ENCODE measurements around the gene MBOAT7.
"Not testable (repeated sequence)": the region's sequence is repeated elsewhere in the genome, so short reads cannot be mapped to it uniquely, and the experiment has no call there.

The MBOAT7 gene

DNA sequence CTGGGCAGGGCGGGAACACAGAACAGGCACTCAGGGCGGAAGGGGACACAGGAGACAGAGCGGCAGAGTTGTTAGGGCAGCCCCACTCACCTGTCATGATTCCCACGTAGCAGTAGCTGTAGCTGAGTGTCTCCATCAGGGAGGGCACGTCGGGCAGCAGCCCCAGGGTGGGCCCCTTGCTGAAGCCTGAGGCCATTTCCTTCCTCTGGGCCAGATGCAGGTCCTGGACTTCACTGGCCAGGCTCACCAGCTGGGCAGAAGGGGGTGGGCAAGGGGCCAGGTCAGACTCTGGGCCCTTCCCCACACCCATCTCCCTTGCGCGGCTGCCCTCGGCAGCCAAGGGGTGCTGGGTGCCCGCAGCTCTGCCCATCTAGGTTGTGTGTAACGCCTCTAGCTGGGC, 5.9 kb downstream of the MBOAT7 start:
- Histone ChIP-seq H3K36me3 (peaks cover 90% of the 10 kb centered on the region), H3K4me3 (ENCODE audit: low read depth in 1 of 2, low read length in 1 of 2) (no peak overlapping the region), H3K4me1 (ENCODE audit: control insufficient read depth in 1 of 2, insufficient read depth in 1 of 2, low read depth in 1 of 2, low read length in 1 of 2) (peaks cover 24 to 26% of the 10 kb centered on the region in 2 experiments), H3K27me3 (no peaks in the 10 kb centered on the region), H3K27ac (peak overlapping the region; percentile 13), H3K9me3 (no peaks in the 10 kb centered on the region)
- no peak for TF ChIP-seq CTCF (IDR thresholded peaks at IDR 0.05)

GRCh38 chr19:54181894-54182293, 7.5 kb downstream of the MBOAT7 start:
- not testable (repeated sequence) for H3K27ac ChIP-seq; H3K27me3 ChIP-seq; H3K9me3 ChIP-seq; H3K4me3 ChIP-seq (ENCODE audit: low read depth in 1 of 2, low read length in 1 of 2)
- peaks cover 96% of the 10 kb centered on the region for H3K36me3 ChIP-seq
- H3K4me1 ChIP-seq (ENCODE audit: control insufficient read depth in 1 of 2, insufficient read depth in 1 of 2, low read depth in 1 of 2, low read length in 1 of 2), result peaks cover 10 to 15% of the 10 kb centered on the region in 2 experiments

GRCh38 chr19:54180691-54181091, 8.7 kb downstream of the MBOAT7 start:
- TF ChIP-seq CTCF (IDR thresholded peaks at IDR 0.05), result no peak
- Histone ChIP-seq H3K27me3 (no peaks in the 10 kb centered on the region), H3K9me3 (no peaks in the 10 kb centered on the region), H3K36me3 (peaks cover 96% of the 10 kb centered on the region), H3K4me1 (ENCODE audit: control insufficient read depth in 1 of 2, insufficient read depth in 1 of 2, low read depth in 1 of 2, low read length in 1 of 2) (peaks cover 6 to 7% of the 10 kb centered on the region in 2 experiments), H3K4me3 (ENCODE audit: low read depth in 1 of 2, low read length in 1 of 2) (no peak overlapping the region), H3K27ac (no peak overlapping the region)

DNA sequence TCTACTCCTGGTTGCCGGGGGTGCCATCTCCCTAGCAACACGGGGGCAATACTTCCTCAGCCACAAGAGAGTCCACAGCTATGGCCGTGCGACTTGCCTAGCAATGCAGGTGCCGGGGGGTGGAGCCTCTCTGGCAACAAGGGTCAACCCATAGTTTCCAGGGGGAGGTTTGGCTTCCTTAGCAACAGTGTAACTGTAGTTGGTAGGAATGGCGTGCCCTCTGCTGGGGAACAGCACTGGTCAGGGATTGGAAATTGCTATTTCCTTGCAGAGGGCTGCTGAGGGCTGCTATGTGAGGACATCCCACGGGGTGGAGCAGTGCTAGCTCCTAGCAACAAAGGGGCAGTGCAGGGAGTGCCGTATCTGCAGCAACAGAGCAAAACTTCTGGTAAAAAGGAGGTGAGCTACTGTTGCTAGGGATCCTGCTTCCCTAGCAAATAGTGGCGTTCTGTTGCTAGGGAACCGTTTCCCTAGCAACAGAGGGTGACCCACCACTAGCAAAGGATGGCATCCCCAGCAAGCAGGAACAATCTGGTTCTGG, 9.4 kb downstream of the MBOAT7 start:
- peaks cover 96% of the 10 kb centered on the region for H3K36me3 ChIP-seq
- TF ChIP-seq CTCF (IDR thresholded peaks at IDR 0.05), result peak; percentile 22
- peaks cover 6 to 7% of the 10 kb centered on the region in 2 experiments for H3K4me1 ChIP-seq (ENCODE audit: control insufficient read depth in 1 of 2, insufficient read depth in 1 of 2, low read depth in 1 of 2, low read length in 1 of 2)
- no peaks in the 10 kb centered on the region for H3K27me3 ChIP-seq
- peak overlapping the region; percentile 50 for H3K27ac ChIP-seq
- no peaks in the 10 kb centered on the region for H3K9me3 ChIP-seq
- H3K4me3 ChIP-seq (ENCODE audit: low read depth in 1 of 2, low read length in 1 of 2), result no peak overlapping the region

DNA sequence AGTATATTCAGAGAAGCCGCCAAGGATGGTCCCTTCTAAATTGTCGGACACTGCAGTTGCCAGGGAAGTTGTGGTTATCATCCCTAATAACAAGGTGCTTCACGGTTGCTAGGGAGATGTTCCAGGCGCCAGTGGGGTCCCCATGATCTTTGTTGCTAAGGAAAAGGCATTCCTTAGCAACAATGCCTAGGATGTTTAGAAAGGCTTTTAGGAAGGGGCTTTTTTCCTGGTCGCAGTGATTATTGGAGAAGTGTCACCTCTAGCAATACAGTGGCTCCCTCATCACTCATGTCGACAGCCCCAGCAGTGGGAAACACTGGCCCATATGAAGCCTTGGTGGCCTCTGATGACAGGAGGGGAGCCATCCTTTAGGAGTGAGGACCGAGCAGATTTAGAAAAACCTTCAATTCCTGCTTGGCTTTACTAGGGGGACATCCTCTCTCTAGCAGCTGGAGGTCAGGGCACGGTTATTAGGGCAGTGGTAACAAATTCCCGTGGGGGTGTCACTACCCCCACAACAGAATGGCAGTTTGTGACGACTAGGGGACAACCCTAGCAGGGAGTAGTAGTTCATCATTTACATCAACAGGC, 10.0 kb downstream of the MBOAT7 start:
- no peak for TF ChIP-seq CTCF (IDR thresholded peaks at IDR 0.05)
- H3K4me1 ChIP-seq (ENCODE audit: control insufficient read depth in 1 of 2, insufficient read depth in 1 of 2, low read depth in 1 of 2, low read length in 1 of 2), result peaks cover 6 to 7% of the 10 kb centered on the region in 2 experiments
- no peaks in the 10 kb centered on the region for H3K9me3 ChIP-seq
- no peak overlapping the region for H3K4me3 ChIP-seq (ENCODE audit: low read depth in 1 of 2, low read length in 1 of 2)
- H3K27me3 ChIP-seq, result no peaks in the 10 kb centered on the region
- H3K36me3 ChIP-seq, result peaks cover 95% of the 10 kb centered on the region
- H3K27ac ChIP-seq, result peak overlapping the region; percentile 50

DNA sequence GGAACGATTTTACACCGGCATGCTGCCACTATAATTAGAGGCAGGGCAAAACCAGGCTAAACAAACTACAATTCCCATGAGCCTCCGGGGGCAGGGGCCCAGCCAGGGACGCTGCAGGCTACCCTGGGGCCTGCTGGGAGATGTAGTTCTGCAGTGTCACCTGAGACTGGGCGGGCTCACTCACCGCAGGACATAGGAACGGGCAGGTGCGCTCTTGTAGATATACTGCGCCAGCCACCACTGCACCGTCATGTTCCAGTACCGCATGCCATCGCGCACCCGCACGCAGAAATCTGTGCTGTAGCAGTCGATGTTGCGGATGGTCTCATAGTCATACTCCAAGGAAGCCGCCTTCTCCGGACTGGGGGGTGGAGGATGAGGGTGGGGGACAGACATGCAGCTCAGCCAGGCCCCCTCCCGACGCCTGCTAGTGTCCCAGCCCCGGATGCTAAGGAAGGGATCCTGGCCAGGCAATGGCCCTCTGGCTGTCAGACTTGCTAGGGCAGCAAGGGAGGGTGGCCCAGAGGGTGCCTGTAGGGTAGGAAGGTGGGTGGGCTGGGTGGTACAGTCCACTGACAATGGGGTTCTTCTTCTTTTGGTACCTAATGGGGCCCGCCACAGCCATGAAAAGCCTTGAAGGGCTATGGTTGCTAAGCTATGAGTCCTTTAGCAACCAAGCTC, 10.7 kb downstream of the MBOAT7 start:
- Histone ChIP-seq H3K27me3 (no peaks in the 10 kb centered on the region), H3K4me3 (ENCODE audit: low read depth in 1 of 2, low read length in 1 of 2) (no peak overlapping the region), H3K27ac (no peak overlapping the region), H3K36me3 (peaks cover 95% of the 10 kb centered on the region), H3K9me3 (no peaks in the 10 kb centered on the region), H3K4me1 (ENCODE audit: control insufficient read depth in 1 of 2, insufficient read depth in 1 of 2, low read depth in 1 of 2, low read length in 1 of 2) (peaks cover 7 to 8% of the 10 kb centered on the region in 2 experiments)
- no peak for TF ChIP-seq CTCF (IDR thresholded peaks at IDR 0.05)
